ENCODE measurements around the gene IGFLR1.
"Not testable (repeated sequence)": the region's sequence is repeated elsewhere in the genome, so short reads cannot be mapped to it uniquely, and the experiment has no call there.

Gene IGFLR1

DNA sequence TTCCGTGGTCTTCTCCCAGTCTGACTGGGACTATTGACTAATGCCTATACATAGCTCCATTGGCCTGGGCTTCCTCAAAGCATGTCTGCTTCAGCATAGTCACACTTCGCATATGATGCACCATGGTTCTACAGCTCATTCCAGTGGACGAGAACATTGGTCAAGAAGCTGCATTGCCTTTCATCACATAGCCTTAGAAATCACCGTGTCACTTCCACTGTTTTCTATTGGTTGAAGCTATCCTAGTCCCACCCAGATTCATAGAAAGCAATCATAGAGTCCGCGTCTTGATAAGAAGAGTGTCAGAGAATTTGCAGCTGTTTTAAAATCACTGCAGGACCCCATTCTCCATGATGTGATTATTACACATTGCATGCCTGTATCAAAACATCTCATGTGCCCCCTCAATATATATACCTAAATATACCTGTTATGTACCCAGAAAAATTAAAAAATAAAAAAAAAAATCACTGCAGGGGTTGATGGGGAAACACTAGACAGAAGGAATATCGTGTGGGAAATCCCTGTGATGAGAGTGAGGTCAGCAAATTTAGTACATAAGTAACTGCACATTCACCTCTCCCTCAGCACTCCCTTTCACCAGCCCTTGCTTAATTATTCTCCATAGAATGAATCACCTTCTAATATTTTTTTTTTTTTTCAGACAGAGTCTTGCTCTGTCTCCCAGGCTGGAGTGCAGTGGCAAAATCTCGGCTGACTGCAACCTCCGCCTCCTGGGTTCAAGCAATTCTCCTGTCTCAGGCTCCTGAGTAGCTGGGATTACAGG is 31.0 kb upstream of the IGFLR1 start:
- H3K4me3 ChIP-seq (ENCODE audit: low read length): no peak overlapping the region
- peaks cover 17% of the 10 kb centered on the region for H3K36me3 ChIP-seq (ENCODE audit: insufficient read depth, low read length)
- H3K4me1 ChIP-seq (ENCODE audit: insufficient read depth, low read length): peaks cover 23% of the 10 kb centered on the region
- H2AFZ ChIP-seq (ENCODE audit: low read depth, low read length): no peak overlapping the region
- H3K9me3 ChIP-seq (ENCODE audit: low read length): no peaks in the 10 kb centered on the region
- H3K27me3 ChIP-seq (ENCODE audit: insufficient read depth, low read length): no peaks in the 10 kb centered on the region

DNA sequence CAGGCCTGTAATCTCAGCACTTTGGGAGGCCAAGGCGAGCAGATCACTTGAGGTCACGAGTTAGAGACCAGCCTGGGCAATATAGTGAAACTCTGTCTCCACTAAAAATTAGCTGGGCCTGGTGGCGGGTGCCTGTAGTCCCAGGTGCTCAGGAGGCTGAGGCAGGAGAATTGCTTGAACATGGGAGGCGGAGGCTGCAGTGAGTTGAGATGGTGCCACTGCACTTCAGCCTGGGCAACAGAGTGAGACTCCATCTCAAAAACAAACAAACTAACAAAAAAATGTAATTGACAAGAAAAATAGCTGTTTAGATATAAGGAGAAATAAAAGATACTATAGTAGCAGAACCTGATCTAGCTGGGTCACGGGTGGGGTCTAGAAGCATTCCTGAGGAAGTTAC is 30.1 kb upstream of the IGFLR1 start:
- H2AFZ ChIP-seq (ENCODE audit: low read depth, low read length); H3K27me3 ChIP-seq (ENCODE audit: insufficient read depth, low read length); H3K9me3 ChIP-seq (ENCODE audit: low read length); H3K4me3 ChIP-seq (ENCODE audit: low read length): not testable (repeated sequence)
- peaks cover 20% of the 10 kb centered on the region for H3K4me1 ChIP-seq (ENCODE audit: insufficient read depth, low read length)
- peaks cover 15% of the 10 kb centered on the region for H3K36me3 ChIP-seq (ENCODE audit: insufficient read depth, low read length)

GRCh38 chr19:35768082-35768421 is 25.8 kb upstream of the IGFLR1 start:
- Histone ChIP-seq H3K9me3 (ENCODE audit: low read length) (no peaks in the 10 kb centered on the region), H3K36me3 (ENCODE audit: insufficient read depth, low read length) (peaks cover 41% of the 10 kb centered on the region), H3K4me1 (ENCODE audit: insufficient read depth, low read length) (no peaks in the 10 kb centered on the region), H3K4me3 (ENCODE audit: low read length) (no peak overlapping the region), H2AFZ (ENCODE audit: low read depth, low read length) (no peak overlapping the region), H3K27me3 (ENCODE audit: insufficient read depth, low read length) (no peaks in the 10 kb centered on the region)

- Histone ChIP-seq H3K36me3 (ENCODE audit: insufficient read depth, low read length) (peaks cover 41% of the 10 kb centered on the region), H3K4me1 (ENCODE audit: insufficient read depth, low read length) (no peaks in the 10 kb centered on the region), H2AFZ (ENCODE audit: low read depth, low read length) (no peak overlapping the region), H3K4me3 (ENCODE audit: low read length) (no peak overlapping the region), H3K9me3 (ENCODE audit: low read length) (no peaks in the 10 kb centered on the region), H3K27me3 (ENCODE audit: insufficient read depth, low read length) (no peaks in the 10 kb centered on the region)
Observed at GRCh38 chr19:35767288-35768081, 25.2 kb upstream of the IGFLR1 start.

- Histone ChIP-seq H3K36me3 (ENCODE audit: insufficient read depth, low read length) (peaks cover 48% of the 10 kb centered on the region), H3K9me3 (ENCODE audit: low read length) (no peaks in the 10 kb centered on the region), H3K27me3 (ENCODE audit: insufficient read depth, low read length) (no peaks in the 10 kb centered on the region), H3K4me1 (ENCODE audit: insufficient read depth, low read length) (no peaks in the 10 kb centered on the region), H3K4me3 (ENCODE audit: low read length) (no peak overlapping the region), H2AFZ (ENCODE audit: low read depth, low read length) (no peak overlapping the region)
Observed at GRCh38 chr19:35766571-35767104, 24.4 kb upstream of the IGFLR1 start.

DNA sequence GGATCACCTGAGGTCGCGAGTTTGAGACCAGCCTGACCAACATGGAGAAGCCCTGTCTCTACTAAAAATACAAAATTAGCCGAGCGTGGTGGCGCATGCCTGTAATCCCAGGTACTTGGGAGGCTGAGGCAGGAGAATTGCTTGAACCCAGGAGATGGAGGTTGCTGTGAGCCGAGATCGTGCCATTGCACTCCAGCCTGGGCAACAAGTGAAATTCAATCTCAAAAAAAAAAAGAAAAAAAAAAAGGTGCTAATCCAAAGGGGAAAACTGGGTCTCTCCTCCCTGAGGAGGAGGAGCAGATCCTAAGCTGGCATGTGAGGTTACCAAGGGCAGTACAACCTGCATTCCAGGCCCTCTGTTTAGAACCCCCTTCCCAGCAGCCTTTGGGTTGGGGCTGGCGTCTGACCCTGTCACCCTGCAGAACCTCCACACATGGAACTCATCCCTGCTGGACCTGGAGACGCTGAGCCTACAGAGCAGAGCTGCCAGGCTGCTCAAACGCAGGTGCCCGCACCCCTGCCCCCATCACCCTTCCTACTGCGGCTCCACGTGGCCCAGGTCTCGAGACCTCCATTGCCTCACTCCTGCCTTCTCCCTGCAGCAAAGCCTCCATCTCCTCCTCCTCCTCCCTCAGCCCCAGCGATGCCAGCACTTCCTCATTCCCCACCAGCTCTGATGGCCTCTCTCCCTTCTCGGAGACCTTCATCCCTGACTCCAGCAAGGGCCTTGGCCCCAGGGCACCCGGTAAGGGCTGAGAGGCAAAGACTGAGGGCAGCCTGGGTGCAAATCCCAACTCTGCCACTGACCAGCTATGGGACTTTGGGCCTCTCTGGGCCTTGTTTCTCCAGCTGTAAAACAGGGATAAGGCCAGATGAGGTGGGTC is 22.4 kb upstream of the IGFLR1 start:
- Histone ChIP-seq H3K4me1 (ENCODE audit: insufficient read depth, low read length) (no peaks in the 10 kb centered on the region), H3K27me3 (ENCODE audit: insufficient read depth, low read length) (no peaks in the 10 kb centered on the region), H2AFZ (ENCODE audit: low read depth, low read length) (no peak overlapping the region), H3K36me3 (ENCODE audit: insufficient read depth, low read length) (peaks cover 58% of the 10 kb centered on the region), H3K4me3 (ENCODE audit: low read length) (no peak overlapping the region), H3K9me3 (ENCODE audit: low read length) (no peaks in the 10 kb centered on the region)

GRCh38 chr19:35760711-35761349 is 18.6 kb upstream of the IGFLR1 start:
- H2AFZ ChIP-seq (ENCODE audit: low read depth, low read length): no peak overlapping the region
- H3K4me3 ChIP-seq (ENCODE audit: low read length): no peak overlapping the region
- H3K36me3 ChIP-seq (ENCODE audit: insufficient read depth, low read length): peaks cover 36% of the 10 kb centered on the region
- H3K4me1 ChIP-seq (ENCODE audit: insufficient read depth, low read length): peaks cover 11% of the 10 kb centered on the region
- H3K27me3 ChIP-seq (ENCODE audit: insufficient read depth, low read length): no peaks in the 10 kb centered on the region
- H3K9me3 ChIP-seq (ENCODE audit: low read length): no peaks in the 10 kb centered on the region

DNA sequence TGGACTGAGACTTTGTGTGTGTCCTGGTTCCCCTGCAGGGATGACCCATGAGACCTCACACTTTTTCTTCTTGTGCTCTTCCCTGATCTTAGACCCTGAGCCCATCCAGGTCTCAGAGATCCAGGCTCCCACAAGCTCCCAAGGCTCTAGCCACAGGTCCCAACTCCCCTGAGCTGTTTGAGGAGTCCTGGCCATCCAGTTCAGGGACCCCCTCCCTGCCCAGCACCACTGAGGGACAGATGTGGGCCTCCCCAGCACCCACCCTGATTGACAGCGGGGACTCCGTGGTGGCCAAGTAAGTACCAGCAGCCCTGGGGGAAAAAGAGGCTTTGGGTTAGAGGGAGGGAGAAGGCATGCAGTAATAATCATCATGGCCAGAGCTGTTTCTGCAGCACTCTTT is 17.4 kb upstream of the IGFLR1 start:
- no peak overlapping the region for H3K4me3 ChIP-seq (ENCODE audit: low read length)
- no peaks in the 10 kb centered on the region for H3K9me3 ChIP-seq (ENCODE audit: low read length)
- peaks cover 27% of the 10 kb centered on the region for H3K36me3 ChIP-seq (ENCODE audit: insufficient read depth, low read length)
- H3K27me3 ChIP-seq (ENCODE audit: insufficient read depth, low read length): no peaks in the 10 kb centered on the region
- peaks cover 11% of the 10 kb centered on the region for H3K4me1 ChIP-seq (ENCODE audit: insufficient read depth, low read length)
- no peak overlapping the region for H2AFZ ChIP-seq (ENCODE audit: low read depth, low read length)

- H3K4me3 ChIP-seq (ENCODE audit: low read length): peak within 1 kb of the TSS; percentile 95
- no peaks in the 10 kb centered on the region for H3K27me3 ChIP-seq (ENCODE audit: insufficient read depth, low read length)
- H3K4me1 ChIP-seq (ENCODE audit: insufficient read depth, low read length): peaks cover 11% of the 10 kb centered on the region
- peak within 1 kb of the TSS; percentile 87 for H2AFZ ChIP-seq (ENCODE audit: low read depth, low read length)
- H3K9me3 ChIP-seq (ENCODE audit: low read length): no peaks in the 10 kb centered on the region
- H3K36me3 ChIP-seq (ENCODE audit: insufficient read depth, low read length): peaks cover 34% of the 10 kb centered on the region
Observed at GRCh38 chr19:35757749-35758608, 15.7 kb upstream of the IGFLR1 start, which contains the start of gene PROSER3. TSS of gene PROSER3 (plus strand) at chr19:35758176. CDS start at chr19:35758216, 40 bp downstream.

DNA sequence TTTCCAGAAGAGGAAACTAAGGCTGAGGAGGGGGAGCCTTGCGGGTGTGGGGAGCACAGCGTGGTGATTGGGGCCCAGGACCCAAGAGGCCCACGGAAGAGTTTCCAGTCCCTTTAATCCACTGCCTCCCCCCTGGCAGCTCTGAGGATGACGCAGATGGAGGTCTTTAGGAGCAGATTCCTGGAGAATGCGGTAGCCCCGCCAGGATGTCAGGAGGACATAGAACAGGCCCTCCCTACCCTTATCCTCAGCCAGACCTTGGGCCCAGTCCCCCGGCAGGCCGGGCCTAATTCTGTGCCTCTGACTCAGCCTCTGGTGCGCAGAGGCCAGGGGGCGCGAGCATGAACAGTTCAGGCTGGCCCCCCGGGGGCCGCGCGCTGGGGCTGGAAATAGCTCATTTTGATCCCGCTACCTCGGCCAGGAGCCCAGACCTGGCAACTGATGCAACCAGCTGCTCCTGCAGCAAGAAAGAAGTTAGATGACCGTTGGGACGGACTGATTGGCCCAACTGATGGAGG is 15.0 kb upstream of the IGFLR1 start:
- H2AFZ ChIP-seq (ENCODE audit: low read depth, low read length): no peak overlapping the region
- peak overlapping the region; percentile 95 for H3K4me3 ChIP-seq (ENCODE audit: low read length)
- peaks cover 40% of the 10 kb centered on the region for H3K36me3 ChIP-seq (ENCODE audit: insufficient read depth, low read length)
- H3K27me3 ChIP-seq (ENCODE audit: insufficient read depth, low read length): no peaks in the 10 kb centered on the region
- H3K4me1 ChIP-seq (ENCODE audit: insufficient read depth, low read length): peaks cover 11% of the 10 kb centered on the region
- no peaks in the 10 kb centered on the region for H3K9me3 ChIP-seq (ENCODE audit: low read length)

DNA sequence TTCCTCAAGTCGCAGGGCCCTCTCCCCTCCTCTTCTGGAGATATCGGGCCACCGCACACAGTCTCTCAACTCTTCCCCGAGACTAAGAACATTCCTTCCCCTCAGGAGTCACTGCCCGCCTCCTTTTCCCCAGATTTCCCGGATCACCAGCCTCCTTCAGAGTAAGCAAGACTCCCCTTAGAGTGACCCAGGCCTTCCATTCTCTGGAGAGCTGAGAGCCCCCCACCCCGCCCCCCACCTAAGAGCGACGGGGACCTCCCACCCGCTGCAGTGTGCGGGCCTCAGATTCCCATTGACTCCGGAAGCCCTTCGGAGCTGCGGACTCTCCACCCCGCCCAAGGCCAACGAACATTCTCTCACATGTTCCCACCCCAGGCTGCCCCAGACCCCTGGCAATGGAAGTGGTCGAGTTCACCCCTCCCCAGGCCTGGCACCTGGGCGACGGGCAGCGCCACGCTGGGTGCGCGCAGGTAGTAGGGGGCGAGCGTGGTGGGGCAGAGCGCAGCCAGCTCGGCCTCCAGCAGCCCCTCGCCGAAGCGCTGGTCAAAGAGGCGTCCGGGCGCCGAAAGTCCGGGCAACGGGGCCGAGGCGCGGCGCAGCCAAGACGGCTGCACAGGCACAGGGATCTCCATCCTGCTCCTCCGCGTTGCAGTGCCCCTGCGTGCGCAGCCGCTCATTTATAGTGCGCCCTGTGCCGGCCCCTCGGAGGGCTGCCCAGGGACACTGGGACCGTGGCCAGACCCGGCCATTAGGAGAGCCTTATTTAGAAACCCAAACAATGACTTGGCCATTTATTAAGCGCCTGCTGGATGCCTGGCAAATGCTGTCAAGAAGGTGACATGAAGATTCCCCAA is 14.4 kb upstream of the IGFLR1 start, which contains the start of gene HSPB6:
HSPB6 (minus strand) TSS at position 653 of the 854 bp plus-strand sequence; CDS start at position 632, 21 bp downstream.
- H3K4me1 ChIP-seq (ENCODE audit: insufficient read depth, low read length): peaks cover 11% of the 10 kb centered on the region
- no peaks in the 10 kb centered on the region for H3K9me3 ChIP-seq (ENCODE audit: low read length)
- H2AFZ ChIP-seq (ENCODE audit: low read depth, low read length): no peak within 1 kb of the TSS
- H3K27me3 ChIP-seq (ENCODE audit: insufficient read depth, low read length): no peaks in the 10 kb centered on the region
- H3K4me3 ChIP-seq (ENCODE audit: low read length): peak within 1 kb of the TSS; percentile 95
- peaks cover 38% of the 10 kb centered on the region for H3K36me3 ChIP-seq (ENCODE audit: insufficient read depth, low read length)

Data from neuron (in vitro differentiated cells).